ELF-1 (cell line): ENCODE results near the gene ABCC6.
"Not testable (repeated sequence)": the region's sequence is repeated elsewhere in the genome, so short reads cannot be mapped to it uniquely, and the experiment has no call there.

Source experiments
- DNase-seq: peaks from one replicate; pipeline ENCODE4 v3.0.0-alpha.2; 2016; ENCODE audit warnings: low read depth, low spot score

ABCC6 gene

GRCh38 chr16:16223662-16224241 is 458 bp upstream of the ABCC6 start:
- not testable (repeated sequence) for DNase-seq

- not testable (repeated sequence) for DNase-seq
Measured at GRCh38 chr16:16221382-16221781, 1.9 kb downstream of the ABCC6 start.

- DNase-seq: not testable (repeated sequence)
Measured at GRCh38 chr16:16220449-16220848, 2.8 kb downstream of the ABCC6 start.

DNA sequence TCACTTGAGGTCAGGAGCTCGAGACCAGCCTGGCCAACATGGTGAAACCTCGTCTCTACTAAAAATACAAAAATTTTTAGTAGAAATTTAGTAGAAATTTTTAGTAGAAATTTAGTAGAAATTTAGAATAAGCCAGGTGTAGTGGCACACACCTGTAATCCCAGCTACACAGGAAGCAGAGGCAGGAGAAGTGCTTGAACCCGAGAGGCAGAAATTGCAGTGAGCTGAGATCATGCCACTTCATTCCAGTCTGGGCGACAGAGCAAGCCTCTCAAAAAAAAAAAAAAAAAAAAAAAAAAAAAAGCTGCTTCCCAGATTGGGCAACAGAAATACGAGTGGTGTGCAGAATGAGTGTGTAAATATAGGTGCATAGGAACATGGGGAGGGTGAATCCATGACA is 4.5 kb downstream of the ABCC6 start:
- DNase-seq: not testable (repeated sequence)

GRCh38 chr16:16218349-16218748 is 4.9 kb downstream of the ABCC6 start:
- not testable (repeated sequence) for DNase-seq

DNA sequence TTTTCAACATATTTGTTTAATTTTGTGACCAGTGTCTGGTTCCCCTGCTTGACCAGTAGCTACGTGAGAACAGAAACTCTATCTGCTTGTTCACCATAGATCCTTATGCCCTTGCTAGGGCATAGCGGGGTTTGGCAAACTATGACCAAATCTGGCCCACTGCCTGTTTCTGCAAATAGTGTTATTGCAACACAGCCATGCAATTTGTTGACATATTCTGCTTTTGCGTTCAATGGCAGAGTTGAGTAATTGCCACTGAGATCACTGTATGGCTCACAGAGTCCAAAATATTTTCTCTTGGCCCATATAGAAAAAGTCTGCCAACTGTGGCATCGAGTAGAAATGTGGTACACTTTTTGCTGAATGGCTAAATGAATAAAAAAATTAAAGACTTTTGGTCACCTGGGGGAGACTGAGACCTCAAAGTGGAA is 9.4 kb downstream of the ABCC6 start:
- not testable (repeated sequence) for DNase-seq

DNA sequence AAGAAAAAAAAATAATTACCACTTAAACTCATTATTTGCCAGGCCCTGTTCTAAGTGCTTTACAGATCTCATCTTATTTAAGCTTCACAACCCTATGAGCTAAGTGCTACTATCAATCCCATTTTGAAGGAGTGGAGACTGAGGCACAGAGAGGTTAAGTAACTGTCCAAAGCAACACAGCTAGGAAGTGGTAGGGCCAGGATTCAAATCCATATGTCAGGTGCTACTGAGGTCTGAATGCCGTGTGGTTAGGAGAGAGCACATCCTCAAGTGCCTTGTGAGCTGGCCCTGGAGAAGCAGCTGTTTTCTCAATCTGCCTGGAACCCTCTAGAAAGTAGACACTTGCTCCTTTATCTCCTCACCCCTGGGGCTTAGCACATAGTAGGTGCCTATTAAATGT is 11.9 kb downstream of the ABCC6 start:
- DNase-seq: not testable (repeated sequence)

DNA sequence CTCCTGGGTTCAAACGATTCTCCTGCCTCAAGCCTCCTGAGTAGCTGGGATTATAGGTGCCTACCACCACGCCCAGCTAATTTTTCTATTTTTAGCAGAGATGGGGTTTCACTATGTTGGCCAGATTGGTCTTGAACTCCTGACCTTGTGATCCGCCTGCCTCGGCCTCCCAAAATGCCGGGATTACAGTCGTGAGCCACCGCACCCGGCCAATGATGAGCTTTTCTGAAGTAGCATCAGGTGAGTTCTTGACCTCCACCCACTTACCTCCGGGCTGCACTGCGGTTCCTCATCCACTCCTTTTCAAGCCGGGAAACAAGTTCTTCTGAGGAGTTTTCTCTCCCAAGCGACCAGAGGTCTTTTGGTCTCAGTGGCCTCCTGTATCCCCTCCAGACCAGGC is 14.8 kb downstream of the ABCC6 start:
- DNase-seq: not testable (repeated sequence)

DNA sequence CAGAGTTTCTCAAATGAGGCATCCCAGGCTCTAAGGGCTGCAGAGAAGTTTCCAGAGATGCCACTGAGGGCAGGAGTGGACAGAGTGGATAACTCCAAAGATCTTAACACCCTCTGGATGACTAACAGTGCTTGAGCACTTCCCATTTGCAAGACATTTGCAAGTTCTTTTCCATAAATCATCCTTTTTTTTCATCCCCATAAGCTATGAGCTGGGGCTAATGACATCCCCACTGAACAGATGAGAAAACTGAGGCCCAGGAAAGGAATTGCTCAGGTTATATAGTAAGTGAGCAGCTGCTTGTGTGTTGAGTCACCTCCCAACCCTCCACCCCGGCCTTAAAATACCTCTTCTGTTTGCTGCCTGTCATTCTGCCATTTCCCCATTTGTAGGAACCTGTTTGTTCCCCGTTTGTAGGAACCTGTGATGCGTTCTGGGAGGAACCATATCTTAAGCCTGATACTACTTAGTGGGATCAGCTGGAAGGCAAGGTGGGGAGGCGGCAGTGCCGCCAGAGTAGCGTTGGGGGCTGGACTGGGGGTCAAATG is 15.4 kb downstream of the ABCC6 start:
- DNase-seq: not testable (repeated sequence)

- not testable (repeated sequence) for DNase-seq
Measured at GRCh38 chr16:16207097-16207786, 16.1 kb downstream of the ABCC6 start.

DNA sequence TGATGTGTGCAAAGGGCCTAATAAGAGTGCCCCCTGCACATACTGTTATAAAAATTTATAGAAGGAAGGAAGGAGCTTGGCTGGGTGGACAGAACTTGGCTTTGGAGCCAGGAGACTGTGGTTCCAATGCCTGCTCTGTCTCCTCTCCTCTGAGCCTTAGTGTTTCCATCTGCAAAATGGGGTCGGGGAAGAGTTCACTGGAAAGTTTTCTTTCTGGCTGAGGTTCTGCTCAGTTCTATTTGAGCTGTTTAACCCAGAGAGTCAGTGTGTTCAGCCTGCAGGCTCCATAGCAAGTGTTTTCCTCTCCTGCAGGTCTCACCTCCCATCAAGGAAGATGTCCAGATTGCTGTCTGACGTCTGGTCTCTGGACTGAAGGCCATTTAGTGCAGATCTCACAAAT is 17.4 kb downstream of the ABCC6 start:
- DNase-seq: not testable (repeated sequence)

- DNase-seq: not testable (repeated sequence)
Measured at GRCh38 chr16:16204552-16204951, 18.7 kb downstream of the ABCC6 start.

- not testable (repeated sequence) for DNase-seq
Measured at GRCh38 chr16:16203494-16203893, 19.8 kb downstream of the ABCC6 start.

DNA sequence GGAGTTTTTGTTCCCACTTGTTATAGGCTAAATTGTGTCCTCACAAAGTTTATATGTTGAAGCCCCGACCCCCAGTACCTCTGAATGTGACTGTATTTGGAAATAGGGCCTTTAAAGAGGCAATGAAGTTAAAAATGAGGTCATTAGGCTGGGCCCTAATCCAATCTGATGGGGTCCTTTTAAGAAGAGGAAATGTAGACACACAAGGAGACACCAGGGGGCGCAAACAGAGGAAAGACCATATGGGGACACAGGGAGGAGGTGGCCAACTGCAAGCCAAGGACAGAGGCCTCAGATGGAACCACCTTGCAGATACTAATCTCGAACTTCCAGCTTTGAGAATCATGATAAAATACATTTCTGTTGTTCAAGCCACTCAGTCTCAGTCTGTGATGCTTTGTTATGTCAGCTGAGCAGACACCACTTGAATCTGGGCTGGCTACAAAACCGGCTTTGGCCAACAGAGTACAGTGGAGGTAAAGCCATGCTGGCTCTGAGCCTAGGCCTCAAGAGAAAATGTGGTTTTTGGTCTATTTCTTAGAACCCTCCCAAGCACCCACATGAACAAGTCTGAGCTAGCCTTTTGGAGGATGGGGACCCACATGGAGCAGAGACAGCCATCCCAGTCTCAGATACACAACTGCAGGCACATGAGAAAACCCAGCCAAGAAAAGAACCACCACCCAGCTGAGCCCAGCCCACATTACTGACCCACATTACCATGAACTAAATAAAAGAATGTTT is 20.7 kb downstream of the ABCC6 start:
- DNase-seq: peak; percentile 51

- DNase-seq: not testable (repeated sequence)
Measured at GRCh38 chr16:16201880-16202279, 21.4 kb downstream of the ABCC6 start.

DNA sequence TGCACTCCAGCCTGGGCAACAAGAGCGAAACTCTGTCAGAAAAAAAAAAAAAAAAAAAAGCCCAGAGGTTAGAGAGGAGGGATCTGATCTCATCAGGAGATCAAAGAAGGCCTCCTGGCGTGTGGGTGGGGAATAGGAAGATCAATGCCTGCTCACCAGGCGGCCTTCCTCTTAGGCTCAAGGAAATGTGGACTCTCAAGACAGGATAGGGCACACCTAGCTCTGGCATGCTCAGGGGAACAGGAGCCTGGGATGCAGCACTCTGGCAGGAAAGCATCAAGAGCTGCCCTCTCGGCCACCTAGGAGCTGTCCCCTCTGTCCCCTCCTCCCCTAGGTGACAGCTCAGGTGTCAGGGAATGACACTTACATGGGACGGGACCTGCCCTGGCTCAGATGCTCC is 22.9 kb downstream of the ABCC6 start:
- DNase-seq: peak; percentile 37

- peak; percentile 19 for DNase-seq
Measured at GRCh38 chr16:16199428-16199827, 23.9 kb downstream of the ABCC6 start.

DNA sequence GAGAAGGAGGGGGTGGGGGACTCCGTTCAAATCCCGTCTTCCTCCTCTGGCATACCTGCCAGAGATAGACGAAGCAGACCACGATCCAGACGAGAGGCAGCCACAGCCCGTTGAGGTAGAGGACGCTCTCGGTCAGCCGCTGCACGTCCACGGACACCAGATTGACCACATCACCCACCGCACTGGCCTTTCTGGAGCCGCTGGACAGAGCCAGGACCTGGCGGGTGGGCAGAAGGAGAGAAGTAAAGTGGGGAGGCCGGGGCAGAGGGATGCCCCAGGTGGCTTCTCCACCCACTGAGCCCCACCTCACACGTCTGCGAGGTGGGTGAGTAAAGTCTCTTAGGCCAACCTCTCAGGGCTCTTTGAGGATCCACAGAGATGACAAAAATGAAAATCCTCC is 25.3 kb downstream of the ABCC6 start:
- no peak for DNase-seq

DNA sequence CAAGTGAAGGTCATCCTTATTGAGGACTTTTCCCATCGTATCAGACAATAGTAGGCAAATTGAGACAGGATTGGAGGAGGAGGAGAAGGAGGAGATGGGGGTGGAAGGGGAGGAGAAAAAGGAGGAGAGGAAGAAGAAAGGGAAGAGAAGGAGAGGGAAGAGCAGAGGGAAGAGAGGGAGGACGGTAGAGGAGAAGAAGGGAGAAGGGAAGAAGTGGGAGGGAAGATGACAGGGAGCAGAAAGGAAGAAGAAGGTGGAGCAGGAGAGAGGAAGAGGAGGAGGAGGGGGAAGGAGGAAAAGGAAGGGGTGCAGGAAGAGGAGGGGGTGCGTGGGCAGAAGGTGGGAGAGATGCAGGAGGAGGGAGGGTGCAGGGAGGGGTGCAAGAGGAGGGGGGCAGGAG is 26.0 kb downstream of the ABCC6 start:
- no peak for DNase-seq

GRCh38 chr16:16196099-16196498 is 27.2 kb downstream of the ABCC6 start:
- no peak for DNase-seq

DNA sequence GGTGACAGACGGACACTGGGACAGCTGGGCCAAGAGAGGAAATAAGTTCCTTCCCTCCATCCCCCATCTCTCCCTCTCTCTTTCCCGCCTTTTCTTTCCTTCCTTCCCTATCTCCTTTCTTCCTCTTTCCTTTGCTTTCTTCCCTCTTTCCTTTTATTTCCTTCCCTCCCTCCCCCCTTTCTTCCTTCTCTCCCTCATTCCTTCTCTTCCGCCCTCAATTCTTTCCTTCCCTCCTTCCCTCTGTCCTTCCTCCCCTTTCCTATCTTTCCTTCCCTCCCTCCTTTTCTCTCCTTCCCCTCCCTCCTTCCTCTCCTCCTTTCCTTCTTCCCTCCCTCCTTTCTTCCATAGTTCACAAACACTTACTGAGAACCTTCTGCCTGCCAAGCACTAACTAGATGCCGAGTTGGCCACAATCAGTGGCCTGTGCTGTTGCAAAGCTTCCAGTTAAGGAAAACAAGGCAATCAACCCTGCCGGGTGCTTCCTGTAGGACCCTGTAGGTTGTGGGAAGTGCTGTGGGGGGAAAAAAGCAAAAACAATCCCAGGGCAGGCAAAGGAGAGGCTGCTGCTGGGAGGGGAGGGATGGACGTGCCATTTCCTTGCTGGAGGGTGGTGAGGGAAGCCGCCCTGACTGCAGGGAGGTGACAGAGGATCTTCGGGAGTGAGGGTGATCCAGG is 31.7 kb downstream of the ABCC6 start:
- DNase-seq: no peak

- not testable (repeated sequence) for DNase-seq
Measured at GRCh38 chr16:16190966-16191365, 32.3 kb downstream of the ABCC6 start.
